HUES64 (cell line): ENCODE results near the gene ATP2C1.
"Not testable (repeated sequence)": the region's sequence is repeated elsewhere in the genome, so short reads cannot be mapped to it uniquely, and the experiment has no call there.

Source experiments
- H3K27ac ChIP-seq: 2 replicates; pipeline ENCODE4 v1.7.0; 2013; ENCODE audit warnings: low read depth, low read length, inconsistent platforms
- H3K27me3 ChIP-seq: 2 replicates; pipeline ENCODE4 v1.6.1; 2013; ENCODE audit warnings: mild to moderate bottlenecking, low read length; ENCODE audit not compliant: insufficient read depth
- H3K36me3 ChIP-seq: 2 replicates; pipeline ENCODE4 v1.6.1; 2013; ENCODE audit warnings: mild to moderate bottlenecking, low read length; ENCODE audit not compliant: insufficient read depth
- H3K4me1 ChIP-seq: 2 replicates; pipeline ENCODE4 v1.6.1; 2013; ENCODE audit warnings: mild to moderate bottlenecking, low read length, moderate library complexity; ENCODE audit not compliant: insufficient read depth
- H3K4me3 ChIP-seq: 2 replicates; pipeline ENCODE4 v1.5.1; 2013; ENCODE audit warnings: mild to moderate bottlenecking, low read length, moderate library complexity
- H3K9ac ChIP-seq: 2 replicates; pipeline ENCODE4 v1.6.1; 2013; ENCODE audit warnings: mild to moderate bottlenecking, low read depth, low read length
- H3K9me3 ChIP-seq: 2 replicates; pipeline ENCODE4 v1.6.1; 2013; ENCODE audit warnings: low read depth, low read length; ENCODE audit not compliant: insufficient read depth
- WGBS: fragments of 150-250, 120-280 bp; methylation state at CpG from one replicate; pipeline ENCODE4 v1.1.7; 2013; ENCODE audit warnings: missing lambda C conversion rate; 5-methylcytosine and 5-hydroxymethylcytosine counted together

Gene ATP2C1

GRCh38 chr3:130963878-130964277 is 70.0 kb downstream of the ATP2C1 start:
- Histone ChIP-seq H3K9ac (peak overlapping the region; percentile 42; the same call in 1 of the 2 replicates), H3K27ac (peak overlapping the region; percentile 87), H3K27me3 (no peaks in the 10 kb centered on the region), H3K36me3 (peaks cover 78% of the 10 kb centered on the region), H3K4me1 (peaks cover 27% of the 10 kb centered on the region), H3K9me3 (no peaks in the 10 kb centered on the region), H3K4me3 (no peak overlapping the region)
- WGBS = 69% methylated on average over 2 of the region's 3 CpGs

- no peaks in the 10 kb centered on the region for H3K9me3 ChIP-seq
- no peak overlapping the region for H3K9ac ChIP-seq
- no peak overlapping the region for H3K27ac ChIP-seq
- WGBS = 97% methylated on average over 2 of the region's 2 CpGs
- H3K27me3 ChIP-seq = no peaks in the 10 kb centered on the region
- H3K4me3 ChIP-seq = no peak overlapping the region
- H3K36me3 ChIP-seq = peaks cover 76% of the 10 kb centered on the region
- peaks cover 26% of the 10 kb centered on the region for H3K4me1 ChIP-seq
These were observed 73.4 kb downstream of the ATP2C1 start for GRCh38 chr3:130967281-130967680.

GRCh38 chr3:130968221-130968620 is 74.3 kb downstream of the ATP2C1 start:
- H3K9me3 ChIP-seq = no peaks in the 10 kb centered on the region
- WGBS = 97% methylated on average over 2 of the region's 3 CpGs
- peaks cover 17% of the 10 kb centered on the region for H3K4me1 ChIP-seq
- peaks cover 76% of the 10 kb centered on the region for H3K36me3 ChIP-seq
- H3K9ac ChIP-seq = no peak overlapping the region
- H3K27ac ChIP-seq = no peak overlapping the region
- H3K4me3 ChIP-seq = no peak overlapping the region
- H3K27me3 ChIP-seq = no peaks in the 10 kb centered on the region

GRCh38 chr3:130969621-130970020 is 75.7 kb downstream of the ATP2C1 start:
- Histone ChIP-seq H3K27ac (no peak overlapping the region), H3K9me3 (no peaks in the 10 kb centered on the region), H3K9ac (no peak overlapping the region), H3K27me3 (no peaks in the 10 kb centered on the region), H3K36me3 (peaks cover 76% of the 10 kb centered on the region), H3K4me1 (peaks cover 5% of the 10 kb centered on the region; the same call in 1 of the 2 replicates), H3K4me3 (no peak overlapping the region)
- 71% methylated on average over 1 of the region's 2 CpGs for WGBS

GRCh38 chr3:130971208-130971607 is 77.3 kb downstream of the ATP2C1 start:
- Histone ChIP-seq H3K9ac (no peak overlapping the region), H3K27me3 (no peaks in the 10 kb centered on the region), H3K4me3 (no peak overlapping the region), H3K27ac (no peak overlapping the region), H3K36me3 (peaks cover 74% of the 10 kb centered on the region), H3K9me3 (no peaks in the 10 kb centered on the region), H3K4me1 (peaks cover 3% of the 10 kb centered on the region; the same call in 1 of the 2 replicates)

- H3K9me3 ChIP-seq, H3K9ac ChIP-seq, H3K4me1 ChIP-seq, H3K4me3 ChIP-seq, H3K27ac ChIP-seq, H3K27me3 ChIP-seq: not testable (repeated sequence)
- WGBS = no CpG with 5 or more reads among the region's 2 CpGs
- peaks cover 70% of the 10 kb centered on the region for H3K36me3 ChIP-seq
These were observed 78.7 kb downstream of the ATP2C1 start for GRCh38 chr3:130972592-130972991.

- Histone ChIP-seq H3K27me3 (no peaks in the 10 kb centered on the region), H3K9me3 (no peaks in the 10 kb centered on the region), H3K36me3 (peaks cover 69% of the 10 kb centered on the region), H3K4me3 (no peak overlapping the region), H3K27ac (no peak overlapping the region), H3K4me1 (peaks cover 3% of the 10 kb centered on the region; the same call in 1 of the 2 replicates), H3K9ac (no peak overlapping the region)
- WGBS = 97% methylated on average over 5 of the region's 5 CpGs
These were observed 79.5 kb downstream of the ATP2C1 start for GRCh38 chr3:130973406-130973805.

GRCh38 chr3:130974201-130974600 is 80.3 kb downstream of the ATP2C1 start:
- 95% methylated on average over 2 of the region's 2 CpGs for WGBS
- no peak overlapping the region for H3K27ac ChIP-seq

GRCh38 chr3:130975251-130975650 is 81.4 kb downstream of the ATP2C1 start:
- Histone ChIP-seq H3K4me3 (no peak overlapping the region), H3K9me3 (no peaks in the 10 kb centered on the region), H3K36me3 (peaks cover 69% of the 10 kb centered on the region), H3K27ac (peak overlapping the region; percentile 25; the same call in 1 of the 2 replicates), H3K9ac (no peak overlapping the region), H3K4me1 (peaks cover 3% of the 10 kb centered on the region; the same call in 1 of the 2 replicates), H3K27me3 (no peaks in the 10 kb centered on the region)
- WGBS = 84% methylated on average over 3 of the region's 3 CpGs

More at GRCh38 chr3:130974201-130974600, 80.3 kb downstream of the ATP2C1 start:
- Histone ChIP-seq H3K9me3 (no peaks in the 10 kb centered on the region), H3K4me3 (no peak overlapping the region), H3K4me1 (peaks cover 3% of the 10 kb centered on the region; the same call in 1 of the 2 replicates), H3K36me3 (peaks cover 65% of the 10 kb centered on the region), H3K9ac (no peak overlapping the region), H3K27me3 (no peaks in the 10 kb centered on the region)

GRCh38 chr3:130976706-130977105 is 82.8 kb downstream of the ATP2C1 start:
- peaks cover 69% of the 10 kb centered on the region for H3K36me3 ChIP-seq

GRCh38 chr3:130979117-130979516 is 85.2 kb downstream of the ATP2C1 start:
- no peak overlapping the region for H3K4me3 ChIP-seq
- H3K9me3 ChIP-seq = no peaks in the 10 kb centered on the region
- H3K36me3 ChIP-seq = peaks cover 81% of the 10 kb centered on the region
- no peaks in the 10 kb centered on the region for H3K27me3 ChIP-seq
- WGBS = 96% methylated on average over 2 of the region's 2 CpGs
- no peak overlapping the region for H3K27ac ChIP-seq
- H3K4me1 ChIP-seq = peaks cover 2% of the 10 kb centered on the region; the same call in 1 of the 2 replicates
- no peak overlapping the region for H3K9ac ChIP-seq

More at GRCh38 chr3:130976706-130977105, 82.8 kb downstream of the ATP2C1 start:
- H3K9ac ChIP-seq = no peak overlapping the region
- 91% methylated on average over 4 of the region's 4 CpGs for WGBS
- H3K4me1 ChIP-seq = peaks cover 3% of the 10 kb centered on the region; the same call in 1 of the 2 replicates
- H3K27ac ChIP-seq = no peak overlapping the region
- H3K9me3 ChIP-seq = no peaks in the 10 kb centered on the region
- H3K27me3 ChIP-seq = no peaks in the 10 kb centered on the region
- H3K4me3 ChIP-seq = no peak overlapping the region

GRCh38 chr3:130981469-130981868 is 87.6 kb downstream of the ATP2C1 start:
- Histone ChIP-seq H3K27ac (no peak overlapping the region), H3K27me3 (no peaks in the 10 kb centered on the region), H3K36me3 (peaks cover 64% of the 10 kb centered on the region), H3K4me1 (no peaks in the 10 kb centered on the region), H3K9me3 (no peaks in the 10 kb centered on the region), H3K9ac (no peak overlapping the region), H3K4me3 (no peak overlapping the region)
- WGBS = 100% methylated on average over 1 of the region's 2 CpGs
